Measurements from ENCODE around the gene KLC1. TPM values are rescaled to one million over a fixed set of nuclear protein-coding genes. Genes with fewer than 3 reads are reported as not detected.

Gene KLC1
- total and polyA plus RNA-seq, 2 of the 8 experiments (the other 6 are each of a cell fraction or from before 2014, with no cell fraction given) = 84.6 to 134 TPM

- Histone ChIP-seq H3K79me1 (ENCODE audit: low read depth, low read length) (no peaks in the 10 kb centered on the region), H3K79me2 (ENCODE audit: control insufficient read depth in 1 of 2, insufficient read depth in 2 of 2, low read length in 2 of 2) (no peaks in the 10 kb centered on the region), H3K9me3 (ENCODE audit: insufficient read depth in 2 of 2, low read depth in 1 of 2, low read length in 1 of 2) (no peaks in the 10 kb centered on the region), H2AK5ac (ENCODE audit: low read depth, low read length) (no peak overlapping the region), H4K91ac (replicated peaks; ENCODE audit: insufficient read length, low read length) (no peak overlapping the region), H3K18ac (ENCODE audit: extremely low read depth, low read length) (no peak overlapping the region), H4K5ac (ENCODE audit: insufficient read length, low read depth, low read length) (no peak overlapping the region), H4K20me1 (replicated peaks in 1 of 2; ENCODE audit: control insufficient read depth in 1 of 2, insufficient read depth in 2 of 2, low read length in 2 of 2) (peaks cover 0 to 2% of the 10 kb centered on the region in 2 experiments), H2BK5ac (ENCODE audit: low read depth, low read length) (no peak overlapping the region), H2BK15ac (ENCODE audit: low read length) (no peak overlapping the region), H3K27ac (ENCODE audit: low read depth, low read length) (no peak overlapping the region), H2BK20ac (ENCODE audit: low read length) (no peak overlapping the region), H3K23me2 (ENCODE audit: low read depth, low read length) (no peaks in the 10 kb centered on the region), H3K4ac (replicated peaks; ENCODE audit: insufficient read length, low read depth, low read length) (no peak overlapping the region), H3K4me3 (ENCODE audit: extremely low read depth in 1 of 4, insufficient read depth in 2 of 4, low read depth in 3 of 4, low read length in 4 of 4) (no peak overlapping the region), H4K8ac (ENCODE audit: extremely low read depth, insufficient read depth, low read length) (no peak overlapping the region), H3K4me2 (ENCODE audit: insufficient read depth in 1 of 2, low read depth in 2 of 2, low read length in 2 of 2) (no peak overlapping the region), H3K36me3 (ENCODE audit: control insufficient read depth in 2 of 4, insufficient read depth in 4 of 4, low read length in 3 of 4) (no peaks in the 10 kb centered on the region; a peak in 1 of 8 replicates), H3K4me1 (replicated peaks in 1 of 4; ENCODE audit: control insufficient read depth in 3 of 4, insufficient read depth in 4 of 4, low read length in 3 of 4) (no peaks in the 10 kb centered on the region), H3K56ac (replicated peaks; ENCODE audit: insufficient read length, low read depth, low read length) (no peak overlapping the region), H3K14ac (ENCODE audit: insufficient read length) (no peak overlapping the region), H3K23ac (ENCODE audit: insufficient read length) (no peak overlapping the region), H3K9ac (replicated peaks in 1 of 4; ENCODE audit: extremely low read depth in 1 of 4, low read depth in 3 of 4, low read length in 3 of 4) (no peak overlapping the region), H2AFZ (ENCODE audit: low read length) (no peak overlapping the region), H2BK12ac (ENCODE audit: low read depth, low read length) (no peak overlapping the region), H3K27me3 (replicated peaks in 1 of 4; ENCODE audit: control insufficient read depth in 3 of 4, extremely low read depth in 1 of 4, insufficient read depth in 3 of 4, low read length in 3 of 4) (no peaks in the 10 kb centered on the region), H2BK120ac (replicated peaks; ENCODE audit: low read depth, low read length) (no peak overlapping the region)
- ChIA-PET CTCF (ENCODE audit: partially characterized antibody) (no interaction called here), POLR2A (ENCODE audit: partially characterized antibody) (interaction anchor here (0.8 kb wide), 1 partner anchor 11 kb away, joined by 3 read pairs; no protein-coding TSS in a partner anchor)
- 84% methylated on average over 5 of the region's 5 CpGs; no CpG with 5 or more reads in 1 of the 2 experiments for WGBS, 2 experiments (ENCODE audit: extremely low coverage in 1 of 2, insufficient coverage in 1 of 2, insufficient read length in 1 of 2, insufficient replicate concordance in 2 of 2, low coverage in 1 of 2, low lambda C conversion rate in 2 of 2, missing lambda C conversion rate in 1 of 2)
- no peak for FAIRE-seq
- DNase-seq (ENCODE audit: low read depth in 1 of 2, low spot score in 2 of 2) = no peak
- no peak for TF ChIP-seq JUN (IDR thresholded peaks at IDR 0.05; ENCODE audit: low read depth, low read length)
- no peak for TF ChIP-seq TEAD4 (IDR thresholded peaks at IDR 0.05; ENCODE audit: low read depth, low read length)
- TF ChIP-seq CTBP2 (IDR thresholded peaks at IDR 0.05; ENCODE audit: borderline replicate concordance, insufficient read depth, insufficient read length, low read length) = no peak
- TF ChIP-seq TBP (IDR thresholded peaks at IDR 0.05; ENCODE audit: low read depth, low read length) = no peak
- TF ChIP-seq FOSL1 (IDR thresholded peaks at IDR 0.05; ENCODE audit: insufficient read depth, low read depth, low read length) = no peak
- TF ChIP-seq RBBP5 (IDR thresholded peaks at IDR 0.05; ENCODE audit: borderline replicate concordance, low read depth, low read length) = no peak
These were observed 119.5 kb downstream of the KLC1 start for GRCh38 chr14:103748534-103748857.
